ENCODE measurements around the gene ENTPD8.

The ENTPD8 gene

DNA sequence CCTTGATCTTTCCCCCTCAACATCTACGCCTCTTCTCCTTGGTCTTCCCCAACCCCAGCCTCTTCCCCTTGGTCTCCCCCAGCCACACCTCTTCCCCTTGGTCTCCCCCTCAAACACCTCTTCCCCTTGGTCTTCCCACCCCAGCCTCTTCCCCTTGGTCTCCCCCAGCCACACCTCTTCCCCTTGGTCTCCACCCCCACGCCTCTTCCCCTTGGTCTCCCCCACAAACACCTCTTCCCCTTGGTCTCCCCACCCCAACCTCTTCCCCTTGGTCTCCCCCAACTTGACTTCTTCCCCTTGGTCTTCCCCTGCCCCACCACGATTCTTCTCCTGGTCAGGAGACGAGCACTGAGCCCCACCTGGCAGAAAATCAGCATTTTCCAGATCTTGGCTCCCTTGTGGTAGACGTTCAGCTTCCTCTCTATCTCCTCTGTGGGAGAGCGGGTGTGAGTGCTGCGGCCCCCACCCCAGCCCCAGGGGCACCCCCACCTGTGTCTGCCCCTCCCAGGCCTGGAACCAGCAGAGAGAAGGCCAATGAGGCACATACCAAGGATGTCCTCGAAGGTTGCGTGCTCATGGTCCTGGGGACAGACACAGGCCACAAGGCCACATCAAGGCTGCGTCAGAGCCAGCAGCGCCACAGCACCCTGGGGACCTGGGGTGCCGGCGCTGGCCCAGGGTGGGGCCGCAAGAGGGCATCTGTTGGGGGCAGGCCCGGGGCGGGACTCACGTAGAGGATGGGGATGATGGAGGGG, 11.0 kb upstream of the ENTPD8 start:
- TF ChIP-seq TCF12 (IDR thresholded peaks at IDR 0.05; ENCODE audit: low read depth) (no peak), YY1 (IDR thresholded peaks at IDR 0.05; ENCODE audit: low read depth) (no peak), REST (IDR thresholded peaks at IDR 0.05; ENCODE audit: low read depth) (no peak), RAD21 (IDR thresholded peaks at IDR 0.05; ENCODE audit: low read depth) (no peak), EP300 (IDR thresholded peaks at IDR 0.05; ENCODE audit: borderline replicate concordance) (no peak), TAF1 (IDR thresholded peaks at IDR 0.05; ENCODE audit: low read depth) (no peak), NFIC (IDR thresholded peaks at IDR 0.05) (no peak), ZBTB7A (IDR thresholded peaks at IDR 0.05; ENCODE audit: low read depth) (no peak), TEAD4 (IDR thresholded peaks at IDR 0.05) (no peak), CREB1 (IDR thresholded peaks at IDR 0.05; ENCODE audit: low read depth) (no peak), CEBPB (IDR thresholded peaks at IDR 0.05) (no peak), FOXM1 (IDR thresholded peaks at IDR 0.05; ENCODE audit: borderline replicate concordance, low read depth) (no peak), EGR1 (IDR thresholded peaks at IDR 0.05) (no peak)
- TF ChIP-seq, protein P1, sequence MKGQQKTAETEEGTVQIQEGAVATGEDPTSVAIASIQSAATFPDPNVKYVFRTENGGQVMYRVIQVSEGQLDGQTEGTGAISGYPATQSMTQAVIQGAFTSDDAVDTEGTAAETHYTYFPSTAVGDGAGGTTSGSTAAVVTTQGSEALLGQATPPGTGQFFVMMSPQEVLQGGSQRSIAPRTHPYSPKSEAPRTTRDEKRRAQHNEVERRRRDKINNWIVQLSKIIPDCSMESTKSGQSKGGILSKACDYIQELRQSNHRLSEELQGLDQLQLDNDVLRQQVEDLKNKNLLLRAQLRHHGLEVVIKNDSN (IDR thresholded peaks at IDR 0.05): no peak
- TF ChIP-seq, protein P2, sequence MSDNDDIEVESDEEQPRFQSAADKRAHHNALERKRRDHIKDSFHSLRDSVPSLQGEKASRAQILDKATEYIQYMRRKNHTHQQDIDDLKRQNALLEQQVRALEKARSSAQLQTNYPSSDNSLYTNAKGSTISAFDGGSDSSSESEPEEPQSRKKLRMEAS (IDR thresholded peaks at IDR 0.05): no peak

GRCh38 chr9:137449931-137450538, 8.9 kb upstream of the ENTPD8 start:
- TF ChIP-seq, protein P1 (IDR thresholded peaks at IDR 0.05): no peak
- no peak for TF ChIP-seq CEBPB (IDR thresholded peaks at IDR 0.05)
- TF ChIP-seq EP300 (IDR thresholded peaks at IDR 0.05; ENCODE audit: borderline replicate concordance): no peak
- no peak for TF ChIP-seq TEAD4 (IDR thresholded peaks at IDR 0.05)
- TF ChIP-seq YY1 (IDR thresholded peaks at IDR 0.05; ENCODE audit: low read depth): no peak
- TF ChIP-seq, protein P2 (IDR thresholded peaks at IDR 0.05): no peak
- no peak for TF ChIP-seq NFIC (IDR thresholded peaks at IDR 0.05)
- no peak for TF ChIP-seq FOXM1 (IDR thresholded peaks at IDR 0.05; ENCODE audit: borderline replicate concordance, low read depth)
- no peak for TF ChIP-seq ZBTB7A (IDR thresholded peaks at IDR 0.05; ENCODE audit: low read depth)
- TF ChIP-seq EGR1 (IDR thresholded peaks at IDR 0.05): no peak
- no peak for TF ChIP-seq TCF12 (IDR thresholded peaks at IDR 0.05; ENCODE audit: low read depth)
- TF ChIP-seq CREB1 (IDR thresholded peaks at IDR 0.05; ENCODE audit: low read depth): no peak
- no peak for TF ChIP-seq TAF1 (IDR thresholded peaks at IDR 0.05; ENCODE audit: low read depth)
- no peak for TF ChIP-seq RAD21 (IDR thresholded peaks at IDR 0.05; ENCODE audit: low read depth)
- TF ChIP-seq REST (IDR thresholded peaks at IDR 0.05; ENCODE audit: low read depth): no peak

GRCh38 chr9:137449081-137449844, 8.1 kb upstream of the ENTPD8 start:
- TF ChIP-seq, protein P2 (IDR thresholded peaks at IDR 0.05): no peak
- 0 out of 2 replicates have a peak, but pooled peaks have one; percentile 6 for TF ChIP-seq TAF1 (IDR thresholded peaks at IDR 0.05; ENCODE audit: low read depth)

GRCh38 chr9:137448602-137448962, 7.4 kb upstream of the ENTPD8 start:
- 0 out of 2 replicates have a peak, but pooled peaks have one; percentile 10 for TF ChIP-seq TAF1 (IDR thresholded peaks at IDR 0.05; ENCODE audit: low read depth)
- TF ChIP-seq ZBTB7A (IDR thresholded peaks at IDR 0.05; ENCODE audit: low read depth): no peak

Data from Ishikawa (cell line).